HCT116 (cell line): Measurements from ENCODE around the gene GABRA5.

ENCODE experiments used
- ATF3 ChIP-seq: IDR thresholded peaks from 2 replicates; pipeline ENCODE4 v1.6.1; 2012
- CTCF ChIP-seq, 3 experiments: fragments of 200-600 bp in 1 of 3; sonication (generic) in 1 of 3; IDR thresholded peaks in 2 of 3; conservative IDR thresholded peaks in 1 of 3; 2 replicates each; pipeline ENCODE4 v1.5.1; 2012 to 2017; ENCODE audit warnings: low read depth in 2 of 3, low read length in 2 of 3, antibody characterized with exemption in 1 of 3, borderline replicate concordance in 1 of 3, control low read depth in 1 of 3, mild to moderate bottlenecking in 1 of 3, mixed read lengths in 1 of 3, mixed run types in 1 of 3, moderate library complexity in 1 of 3; ENCODE audit not compliant: insufficient read depth in 1 of 3
- EGR1 ChIP-seq: IDR thresholded peaks from 2 replicates; pipeline ENCODE4 v1.6.1; 2012; ENCODE audit warnings: low read depth
- ELF1 ChIP-seq: IDR thresholded peaks from 2 replicates; pipeline ENCODE4 v1.6.1; 2012; ENCODE audit warnings: low read depth, borderline replicate concordance
- EZH2 ChIP-seq: fragments of 200-600 bp; sonication (generic); IDR thresholded peaks from 2 replicates; pipeline ENCODE4 v1.6.1; 2017; ENCODE audit warnings: antibody characterized with exemption, mixed run types
- MAX ChIP-seq: IDR thresholded peaks from 2 replicates; pipeline ENCODE4 v1.6.1; 2012
- POLR2A ChIP-seq: IDR thresholded peaks from 2 replicates; pipeline ENCODE4 v1.7.0; 2011; ENCODE audit warnings: borderline replicate concordance; ENCODE audit not compliant: insufficient read depth, insufficient read length; ENCODE audit errors: extremely low read depth
- POLR2AphosphoS5 ChIP-seq: IDR thresholded peaks from 2 replicates; pipeline ENCODE4 v1.6.1; 2011; ENCODE audit warnings: mild to moderate bottlenecking, low read depth, low read length, moderate library complexity
- RAD21 ChIP-seq: IDR thresholded peaks from 2 replicates; pipeline ENCODE4 v1.6.1; 2012; ENCODE audit warnings: low read depth, mild to moderate bottlenecking
- SP1 ChIP-seq: IDR thresholded peaks from 2 replicates; pipeline ENCODE4 v1.6.1; 2012; ENCODE audit warnings: low read depth
- ZNF274 ChIP-seq: fragments of 200-500 bp; sonication (Bioruptor generic); IDR thresholded peaks from 2 replicates; pipeline ENCODE4 v1.6.1; 2014; ENCODE audit warnings: mild to moderate bottlenecking, low read depth, low read length, inconsistent platforms

GRCh38 chr15:26945046-26945445 lies 78.2 kb downstream of the GABRA5 start:
- no peak for TF ChIP-seq ATF3
- no peak for TF ChIP-seq CTCF (IDR thresholded peaks at IDR 0.05 in 2 of 3, conservative IDR thresholded peaks at IDR 0.05 in 1 of 3; ENCODE audit: borderline replicate concordance in 1 of 3, insufficient read depth in 1 of 3, low read depth in 2 of 3, low read length in 2 of 3)
- no peak for TF ChIP-seq EZH2
- TF ChIP-seq EGR1, result no peak
- TF ChIP-seq ZNF274, result no peak
- TF ChIP-seq POLR2A, result no peak
- TF ChIP-seq SP1, result no peak
- TF ChIP-seq POLR2AphosphoS5, result no peak
- no peak for TF ChIP-seq MAX
- TF ChIP-seq RAD21, result no peak
- no peak for TF ChIP-seq ELF1
